C4-2B (cell line): ENCODE data around the gene CLIP4.
"Not testable (repeated sequence)": the region's sequence is repeated elsewhere in the genome, so short reads cannot be mapped to it uniquely, and the experiment has no call there.

Source experiments
- H3K27ac ChIP-seq: fragments of 450-650 bp; 2 replicates; pipeline ENCODE4 v1.5.1; 2017
- ZFX ChIP-seq: fragments of 450-650 bp; IDR thresholded peaks from 2 replicates; pipeline ENCODE4 v1.6.1; 2017
- TF ChIP-seq, protein P1 (sequence below): fragments of 450-650 bp; conservative IDR thresholded peaks from 2 replicates; pipeline ENCODE4 v1.5.1; 2017; ENCODE audit warnings: mild to moderate bottlenecking

CLIP4 gene

DNA sequence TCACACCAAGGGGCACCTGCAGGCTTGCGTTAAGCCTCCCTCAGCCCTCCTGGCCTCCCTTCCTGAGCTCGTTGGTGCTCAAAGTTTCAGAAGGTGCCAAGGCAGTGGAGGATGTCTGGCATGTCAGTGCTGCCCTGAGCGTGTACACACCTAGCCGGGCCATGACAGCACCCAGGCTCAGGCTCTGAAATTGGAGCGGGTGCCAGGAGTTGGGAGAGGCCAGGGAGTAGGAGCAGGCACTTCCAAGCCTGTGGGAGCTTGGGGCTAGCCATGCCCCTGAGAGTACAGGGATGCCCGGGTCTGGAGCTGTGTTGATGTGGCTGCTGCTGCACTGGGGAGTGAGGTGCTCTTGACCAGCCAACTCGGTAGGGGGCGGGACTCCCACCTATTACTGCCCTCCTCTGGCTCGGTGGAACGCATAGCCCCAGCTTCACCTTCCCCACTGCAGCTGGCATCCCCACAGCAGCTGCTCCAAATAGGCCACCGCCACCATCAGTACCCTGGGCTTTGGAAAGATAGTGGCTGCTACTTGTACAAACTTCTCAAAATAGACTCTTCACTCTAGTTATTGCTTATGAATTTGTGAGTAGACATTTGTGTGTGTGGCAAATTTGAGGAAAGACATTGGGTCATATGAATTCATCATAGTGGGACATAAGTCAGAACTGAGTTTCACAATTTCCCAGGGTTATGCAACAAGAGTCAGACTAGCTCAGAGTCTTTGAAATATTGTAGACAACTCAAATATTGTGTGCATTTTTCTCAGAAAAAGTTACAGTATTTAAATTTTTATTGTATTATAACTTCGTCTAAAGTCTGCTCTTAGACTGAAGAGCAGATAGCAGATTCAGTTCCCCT lies 34.1 kb upstream of the CLIP4 start:
- H3K27ac ChIP-seq: no peak overlapping the region
- no peak for TF ChIP-seq ZFX
- TF ChIP-seq, protein P1, sequence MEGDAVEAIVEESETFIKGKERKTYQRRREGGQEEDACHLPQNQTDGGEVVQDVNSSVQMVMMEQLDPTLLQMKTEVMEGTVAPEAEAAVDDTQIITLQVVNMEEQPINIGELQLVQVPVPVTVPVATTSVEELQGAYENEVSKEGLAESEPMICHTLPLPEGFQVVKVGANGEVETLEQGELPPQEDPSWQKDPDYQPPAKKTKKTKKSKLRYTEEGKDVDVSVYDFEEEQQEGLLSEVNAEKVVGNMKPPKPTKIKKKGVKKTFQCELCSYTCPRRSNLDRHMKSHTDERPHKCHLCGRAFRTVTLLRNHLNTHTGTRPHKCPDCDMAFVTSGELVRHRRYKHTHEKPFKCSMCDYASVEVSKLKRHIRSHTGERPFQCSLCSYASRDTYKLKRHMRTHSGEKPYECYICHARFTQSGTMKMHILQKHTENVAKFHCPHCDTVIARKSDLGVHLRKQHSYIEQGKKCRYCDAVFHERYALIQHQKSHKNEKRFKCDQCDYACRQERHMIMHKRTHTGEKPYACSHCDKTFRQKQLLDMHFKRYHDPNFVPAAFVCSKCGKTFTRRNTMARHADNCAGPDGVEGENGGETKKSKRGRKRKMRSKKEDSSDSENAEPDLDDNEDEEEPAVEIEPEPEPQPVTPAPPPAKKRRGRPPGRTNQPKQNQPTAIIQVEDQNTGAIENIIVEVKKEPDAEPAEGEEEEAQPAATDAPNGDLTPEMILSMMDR: no peak

DNA sequence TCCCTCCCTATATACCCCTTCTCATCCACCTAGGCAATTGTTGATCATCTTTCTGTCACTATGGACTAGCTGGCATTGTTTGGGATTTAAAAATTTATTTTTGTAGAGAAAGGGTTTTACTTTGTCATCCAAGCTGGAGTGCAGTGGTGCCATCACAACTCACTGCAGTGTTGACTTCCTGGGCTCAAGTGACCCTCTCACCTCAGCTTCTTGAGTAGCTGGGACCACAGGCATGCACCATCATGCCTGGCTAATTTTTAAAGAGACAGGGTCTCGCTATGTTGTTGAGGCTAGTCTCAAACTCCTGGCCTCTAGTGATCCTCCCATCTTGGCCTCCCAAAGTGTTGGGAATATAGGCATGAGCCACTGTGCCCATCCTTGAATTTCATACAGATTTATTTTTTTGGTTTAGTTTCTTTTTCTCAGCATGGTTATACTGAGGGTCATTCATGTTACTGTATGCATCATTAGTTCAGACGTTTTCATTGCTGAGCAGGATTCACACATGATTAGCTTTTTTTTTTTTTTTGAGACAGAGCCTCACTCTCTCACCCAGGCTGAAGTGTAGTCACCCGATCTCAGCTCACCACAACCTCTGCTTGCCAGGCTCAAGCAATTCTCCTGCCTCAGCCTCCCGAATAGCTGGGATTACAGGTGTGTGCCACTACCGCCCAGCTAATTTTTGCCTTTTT lies 32.3 kb upstream of the CLIP4 start:
- no peak for TF ChIP-seq ZFX
- TF ChIP-seq, protein P1: no peak
- no peak overlapping the region for H3K27ac ChIP-seq

DNA sequence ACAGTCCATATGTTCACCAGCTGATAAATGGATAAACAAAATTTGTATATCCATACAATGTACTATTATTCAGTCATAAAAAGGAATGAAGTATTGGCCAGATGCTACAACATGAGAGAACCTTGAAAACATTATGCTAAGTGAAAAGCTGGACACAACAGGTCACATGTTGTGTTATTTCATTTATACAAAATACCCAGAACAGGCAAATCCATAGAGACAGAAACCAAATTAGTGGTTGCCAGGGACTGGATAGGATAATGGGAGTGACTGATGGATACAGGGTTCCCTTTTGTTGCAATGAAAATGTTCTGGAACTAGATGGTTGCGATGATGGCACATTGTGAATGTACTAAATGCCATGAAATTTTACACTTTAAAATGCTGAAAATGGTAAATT lies 30.7 kb upstream of the CLIP4 start:
- TF ChIP-seq ZFX: no peak
- TF ChIP-seq, protein P1: no peak
- H3K27ac ChIP-seq: no peak overlapping the region

DNA sequence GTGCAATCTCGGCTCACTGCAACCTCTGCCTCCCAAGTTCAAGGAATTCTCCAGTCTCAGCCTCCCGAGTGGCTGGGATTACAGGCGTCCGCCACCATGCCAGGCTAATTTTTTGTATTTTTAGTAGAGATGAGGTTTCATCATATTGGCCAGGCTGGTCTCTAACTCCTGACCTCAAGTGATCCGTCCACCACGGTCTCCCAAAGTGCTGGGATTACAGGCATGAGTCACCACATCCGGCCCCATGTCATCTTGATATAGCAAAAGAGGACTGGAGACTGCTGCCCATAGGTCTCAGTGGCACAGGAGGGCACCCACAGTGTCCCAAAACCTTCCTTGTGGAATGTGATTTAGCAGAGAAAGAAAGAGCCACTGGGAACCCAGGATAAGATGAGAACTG lies 24.9 kb upstream of the CLIP4 start:
- not testable (repeated sequence) for H3K27ac ChIP-seq

DNA sequence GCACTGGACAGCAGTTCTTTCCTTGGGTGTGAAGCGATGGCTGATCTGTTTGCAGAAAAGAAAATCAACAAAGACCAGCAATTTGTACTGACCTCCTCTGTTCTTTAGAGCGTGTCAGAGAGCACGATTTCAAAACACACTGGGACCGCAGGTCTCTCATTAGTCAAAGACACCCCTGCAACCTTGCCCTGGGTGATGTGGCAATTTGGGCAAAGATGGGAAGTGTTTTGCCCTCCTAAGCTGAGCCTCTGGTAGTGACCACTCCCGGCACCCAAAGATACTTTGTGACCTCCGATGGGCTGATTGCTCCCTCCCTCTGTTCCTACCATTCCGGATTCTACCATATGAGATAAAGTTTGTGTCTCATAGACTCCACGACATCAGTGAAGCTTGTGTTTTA lies 18.2 kb upstream of the CLIP4 start:
- no peak for TF ChIP-seq ZFX
- TF ChIP-seq, protein P1: no peak
- H3K27ac ChIP-seq: no peak overlapping the region

DNA sequence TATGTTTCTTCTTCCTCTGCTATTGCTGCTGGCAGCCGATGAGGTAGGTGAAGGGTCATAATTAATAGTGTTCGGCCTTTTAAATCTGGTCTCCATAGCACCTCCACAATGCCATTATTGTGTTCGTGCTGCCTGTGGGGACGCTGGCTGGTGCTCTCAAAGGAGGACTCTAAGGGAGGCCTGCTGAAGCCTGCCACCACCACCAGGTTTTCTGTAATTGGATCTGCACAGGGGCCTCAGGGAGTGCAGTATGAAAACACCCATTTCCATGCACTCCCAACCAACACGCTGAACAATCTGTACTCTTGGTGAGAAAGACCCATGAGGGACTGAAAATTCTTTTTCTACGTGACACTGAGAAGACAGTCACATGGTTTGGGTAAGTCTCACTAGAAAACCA lies 17.6 kb upstream of the CLIP4 start:
- TF ChIP-seq, protein P1: no peak
- no peak for TF ChIP-seq ZFX
- H3K27ac ChIP-seq: no peak overlapping the region

DNA sequence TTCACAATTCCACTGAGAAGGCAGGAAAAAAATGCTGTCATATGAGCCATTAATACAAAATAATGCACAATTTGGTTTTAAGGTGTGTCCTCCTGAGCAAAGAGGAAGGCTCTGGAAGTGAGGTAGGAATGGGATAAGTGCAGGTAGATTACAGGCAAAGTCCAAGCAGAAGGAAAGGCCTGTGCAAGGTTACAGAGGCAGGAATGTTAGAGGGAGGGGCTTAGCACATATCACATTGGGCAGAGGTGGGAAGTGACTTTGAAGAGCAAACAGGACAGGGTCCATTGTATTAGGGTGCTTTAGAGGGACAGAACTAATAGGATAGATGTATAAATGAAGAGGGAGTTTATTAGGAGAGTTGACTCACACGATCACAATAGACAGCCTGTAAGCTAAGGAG lies 14.7 kb upstream of the CLIP4 start:
- TF ChIP-seq ZFX: no peak
- TF ChIP-seq, protein P1: no peak

DNA sequence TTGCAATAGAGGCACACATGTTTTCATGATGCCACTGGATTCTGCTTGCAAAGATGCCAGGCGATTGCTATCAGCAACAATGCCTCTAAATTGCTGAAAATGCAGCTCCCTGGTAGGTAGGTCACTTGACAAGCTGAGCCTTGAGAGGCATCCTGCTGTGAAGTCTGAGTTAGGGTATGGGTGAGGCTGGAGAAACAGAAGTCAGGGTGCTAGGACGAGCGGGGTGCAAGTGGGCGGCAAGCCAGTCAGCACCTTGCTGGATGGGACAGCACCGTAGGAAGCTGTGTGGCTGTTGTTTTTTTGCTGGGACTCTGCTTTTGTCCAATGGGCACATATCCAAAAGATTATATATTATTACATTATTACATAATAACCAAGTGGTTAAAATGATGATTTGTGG lies 10.5 kb upstream of the CLIP4 start:
- TF ChIP-seq, protein P1: no peak
- TF ChIP-seq ZFX: no peak
- no peak overlapping the region for H3K27ac ChIP-seq

More for the DNA sequence above, 14.7 kb upstream of the CLIP4 start:
- H3K27ac ChIP-seq: no peak overlapping the region
